H54 (cell line): Measurements from ENCODE around the gene SAFB2.

Source experiments
- DNase-seq: peaks from one replicate; pipeline ENCODE4 v3.0.0; 2011; ENCODE audit warnings: low spot score, mixed read lengths; ENCODE audit not compliant: insufficient read length
- FAIRE-seq: peaks from 3 replicates; lab custom pipeline; 2011; peaks lifted over from hg19 to GRCh38; lab: Jason Lieb, UNC
- POLR2A ChIP-seq: IDR thresholded peaks from 2 replicates; pipeline ENCODE4 v1.6.1; 2011; ENCODE audit warnings: low read depth, mild to moderate bottlenecking, low read length

Gene SAFB2

GRCh38 chr19:5607318-5608275, 15.0 kb downstream of the SAFB2 start:
- FAIRE-seq = no peak
- TF ChIP-seq POLR2A = no peak
- no peak for DNase-seq

GRCh38 chr19:5605362-5605761, 17.2 kb downstream of the SAFB2 start:
- DNase-seq = no peak
- FAIRE-seq = no peak
- TF ChIP-seq POLR2A = no peak

GRCh38 chr19:5603626-5604025, 18.9 kb downstream of the SAFB2 start:
- DNase-seq = no peak
- no peak for TF ChIP-seq POLR2A
- FAIRE-seq = no peak

- no peak for TF ChIP-seq POLR2A
- DNase-seq (no peak), FAIRE-seq (no peak)
These were observed 21.8 kb downstream of the SAFB2 start for GRCh38 chr19:5600797-5601196.

GRCh38 chr19:5595745-5596144, 26.8 kb downstream of the SAFB2 start:
- no peak for DNase-seq
- TF ChIP-seq POLR2A = no peak
- no peak for FAIRE-seq

GRCh38 chr19:5595129-5595528, 27.4 kb downstream of the SAFB2 start:
- FAIRE-seq = no peak
- DNase-seq = no peak
- TF ChIP-seq POLR2A = no peak

GRCh38 chr19:5594521-5594950, 28.0 kb downstream of the SAFB2 start:
- DNase-seq = no peak
- FAIRE-seq = no peak
- no peak for TF ChIP-seq POLR2A

- FAIRE-seq = no peak
- no peak for TF ChIP-seq POLR2A
- no peak for DNase-seq
These were observed 29.0 kb downstream of the SAFB2 start for GRCh38 chr19:5593343-5594255.

- TF ChIP-seq POLR2A = no peak
- no peak for FAIRE-seq
- DNase-seq = no peak
These were observed 29.8 kb downstream of the SAFB2 start for GRCh38 chr19:5592531-5593342.

GRCh38 chr19:5591476-5591875, 31.1 kb downstream of the SAFB2 start:
- no peak for TF ChIP-seq POLR2A
- no peak for FAIRE-seq

GRCh38 chr19:5590865-5591154, 31.8 kb downstream of the SAFB2 start:
- FAIRE-seq (no peak), DNase-seq (no peak)
- no peak for TF ChIP-seq POLR2A

More at GRCh38 chr19:5591476-5591875, 31.1 kb downstream of the SAFB2 start:
- DNase-seq = no peak

GRCh38 chr19:5590151-5590864, 32.3 kb downstream of the SAFB2 start:
- DNase-seq = no peak
- FAIRE-seq = no peak
- TF ChIP-seq POLR2A = no peak
